LNCAP (cell line): ENCODE results near the gene MOXD1.

ENCODE experiments used
- TF ChIP-seq, protein P1 (sequence below): fragments of 450-650 bp; IDR thresholded peaks from 2 replicates; pipeline ENCODE4 v1.5.1; 2017; ENCODE audit warnings: mild to moderate bottlenecking

MOXD1 gene

DNA sequence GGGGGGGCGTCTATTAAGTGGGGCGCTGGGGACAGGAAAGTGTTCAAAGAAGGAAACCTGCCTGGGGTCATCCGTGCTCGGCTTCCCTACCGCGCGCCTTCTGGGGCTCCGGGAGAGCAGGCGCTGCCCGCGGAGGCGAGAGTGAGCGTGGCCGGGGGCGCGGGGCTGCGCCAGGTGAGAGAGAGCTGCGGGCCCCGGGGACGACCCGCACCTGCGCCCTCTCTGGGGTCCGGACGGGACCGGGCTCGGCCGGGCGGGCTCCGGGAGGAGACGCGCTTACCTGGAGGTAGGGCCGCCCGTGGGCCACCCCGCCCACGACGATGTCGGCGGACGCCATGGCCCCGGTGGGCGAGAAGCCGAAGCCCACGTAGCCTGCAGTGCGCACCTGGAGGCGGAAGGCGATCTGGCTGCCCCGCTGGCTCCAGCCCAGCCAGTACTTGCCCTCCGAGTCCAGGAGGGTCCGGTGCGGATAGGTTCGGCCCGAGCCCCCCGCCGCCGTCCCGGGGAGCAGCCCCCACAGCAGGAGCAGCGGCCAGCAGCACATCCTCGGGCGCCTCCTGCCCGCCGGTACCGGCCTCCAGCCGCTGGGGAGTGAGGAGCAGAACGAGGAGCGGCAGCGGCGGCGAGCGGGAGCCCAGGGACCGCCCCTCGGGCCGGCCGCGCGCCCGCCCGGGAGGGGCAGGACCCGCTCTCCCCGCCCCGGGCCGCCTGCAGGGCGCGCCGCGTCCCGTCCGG is at the start of gene MOXD1:
MOXD1 (minus strand) TSS at position 593 of the 735 bp plus-strand sequence; CDS start at position 544, 49 bp downstream.
- TF ChIP-seq, protein P1, sequence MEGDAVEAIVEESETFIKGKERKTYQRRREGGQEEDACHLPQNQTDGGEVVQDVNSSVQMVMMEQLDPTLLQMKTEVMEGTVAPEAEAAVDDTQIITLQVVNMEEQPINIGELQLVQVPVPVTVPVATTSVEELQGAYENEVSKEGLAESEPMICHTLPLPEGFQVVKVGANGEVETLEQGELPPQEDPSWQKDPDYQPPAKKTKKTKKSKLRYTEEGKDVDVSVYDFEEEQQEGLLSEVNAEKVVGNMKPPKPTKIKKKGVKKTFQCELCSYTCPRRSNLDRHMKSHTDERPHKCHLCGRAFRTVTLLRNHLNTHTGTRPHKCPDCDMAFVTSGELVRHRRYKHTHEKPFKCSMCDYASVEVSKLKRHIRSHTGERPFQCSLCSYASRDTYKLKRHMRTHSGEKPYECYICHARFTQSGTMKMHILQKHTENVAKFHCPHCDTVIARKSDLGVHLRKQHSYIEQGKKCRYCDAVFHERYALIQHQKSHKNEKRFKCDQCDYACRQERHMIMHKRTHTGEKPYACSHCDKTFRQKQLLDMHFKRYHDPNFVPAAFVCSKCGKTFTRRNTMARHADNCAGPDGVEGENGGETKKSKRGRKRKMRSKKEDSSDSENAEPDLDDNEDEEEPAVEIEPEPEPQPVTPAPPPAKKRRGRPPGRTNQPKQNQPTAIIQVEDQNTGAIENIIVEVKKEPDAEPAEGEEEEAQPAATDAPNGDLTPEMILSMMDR: no peak

DNA sequence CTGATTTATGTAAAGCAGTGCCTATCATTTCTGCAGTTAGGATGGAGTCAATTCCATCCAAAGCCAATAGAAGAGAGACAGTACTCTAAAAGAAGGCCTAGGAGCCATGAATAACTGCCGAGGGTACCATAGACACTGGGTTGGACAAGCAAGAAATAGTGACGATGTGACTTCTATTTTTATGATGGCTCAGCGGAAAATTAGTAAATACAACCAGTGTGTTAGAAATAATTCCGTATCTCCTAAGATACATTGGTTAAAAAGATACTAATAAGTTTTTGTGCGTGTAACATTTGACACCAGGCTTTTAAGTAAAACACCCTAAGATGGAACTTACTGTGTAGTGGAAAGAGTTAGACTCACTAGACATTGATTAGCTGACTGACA is 45.6 kb upstream of the MOXD1 start:
- TF ChIP-seq, protein P1: no peak

DNA sequence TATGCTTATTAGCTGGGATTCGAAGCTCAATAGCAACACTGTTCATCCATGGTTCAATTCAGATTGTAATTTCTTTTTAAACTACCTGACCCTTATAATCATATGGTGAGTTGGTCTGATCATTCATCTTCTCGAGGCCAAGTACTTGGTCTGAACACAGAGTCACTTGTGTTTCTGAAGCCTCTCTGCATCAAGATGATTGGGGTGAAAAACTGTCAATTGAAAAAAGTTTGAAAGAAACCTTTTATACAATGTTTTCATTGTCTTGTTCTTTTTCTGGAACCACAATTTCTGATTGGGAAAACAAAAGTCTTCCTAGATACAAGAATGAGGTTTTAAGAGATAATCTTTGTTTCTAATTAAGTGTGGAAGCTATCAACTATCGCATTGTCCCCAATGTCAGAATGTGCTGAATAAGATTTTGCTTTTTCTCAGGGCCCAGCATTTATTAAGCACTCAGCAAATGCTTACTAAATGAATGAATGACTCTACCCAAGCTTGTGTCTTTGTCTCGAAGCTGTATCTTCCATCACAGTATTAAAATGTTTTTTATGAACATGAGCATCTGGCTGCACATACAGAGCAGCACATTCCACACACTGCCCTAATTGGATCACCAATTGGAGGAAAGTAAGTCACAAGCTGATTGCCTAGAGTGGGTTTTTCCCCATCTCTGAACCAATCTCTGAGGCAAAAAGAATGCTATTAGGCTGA is 45.0 kb upstream of the MOXD1 start:
- TF ChIP-seq, protein P1: no peak

DNA sequence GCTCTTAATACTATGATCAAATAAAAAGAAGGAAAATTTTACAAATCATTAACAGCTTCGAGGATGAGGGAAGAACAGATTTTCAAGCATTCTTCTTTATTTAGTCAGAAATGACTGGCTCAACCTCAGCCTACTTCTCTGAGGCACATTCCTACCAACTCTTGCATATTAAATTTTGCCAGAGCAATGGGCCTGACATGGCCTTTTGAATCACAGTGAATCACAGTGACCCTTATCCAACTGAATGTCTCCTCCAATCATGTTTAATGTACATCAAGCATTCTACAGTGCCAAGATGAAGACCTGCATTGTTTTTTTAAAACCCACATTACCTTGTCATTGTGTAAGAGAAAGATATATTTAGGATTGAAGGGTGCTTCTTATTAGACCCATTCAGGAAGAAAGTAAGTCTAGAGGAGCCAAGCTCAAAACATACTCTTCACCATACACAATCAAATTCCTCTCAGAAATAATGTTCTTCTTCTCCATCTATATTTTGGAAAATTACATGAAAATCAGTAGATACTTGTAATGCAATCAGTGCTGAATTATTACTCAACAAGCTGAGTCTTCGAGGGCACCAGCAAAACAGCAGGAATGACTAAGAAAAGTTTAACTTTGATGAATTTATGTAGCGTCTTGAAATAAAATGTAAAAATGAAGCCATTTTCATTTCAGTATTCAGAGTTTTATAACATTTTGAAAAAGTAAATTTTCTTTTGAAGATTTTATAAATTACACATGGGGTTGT is 44.1 kb upstream of the MOXD1 start:
- TF ChIP-seq, protein P1: no peak

DNA sequence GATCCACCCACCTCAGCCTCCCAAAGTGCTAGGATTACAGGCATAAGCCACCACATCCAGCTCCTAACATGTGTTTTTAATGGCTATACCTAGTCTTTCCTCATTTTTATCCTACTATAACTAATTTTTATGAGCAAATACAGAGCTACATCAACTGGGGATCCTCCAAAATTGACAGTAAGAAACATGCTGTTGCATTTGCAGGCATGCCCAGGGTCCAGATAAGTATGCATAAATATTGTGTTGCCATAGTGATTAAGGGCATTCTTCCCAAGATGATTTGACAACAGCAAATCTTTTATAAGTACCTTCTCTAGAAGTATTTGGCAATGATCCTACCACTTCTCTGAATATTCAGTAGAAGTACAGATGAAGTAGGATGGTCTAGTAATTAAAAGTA is 41.9 kb upstream of the MOXD1 start:
- TF ChIP-seq, protein P1: no peak

DNA sequence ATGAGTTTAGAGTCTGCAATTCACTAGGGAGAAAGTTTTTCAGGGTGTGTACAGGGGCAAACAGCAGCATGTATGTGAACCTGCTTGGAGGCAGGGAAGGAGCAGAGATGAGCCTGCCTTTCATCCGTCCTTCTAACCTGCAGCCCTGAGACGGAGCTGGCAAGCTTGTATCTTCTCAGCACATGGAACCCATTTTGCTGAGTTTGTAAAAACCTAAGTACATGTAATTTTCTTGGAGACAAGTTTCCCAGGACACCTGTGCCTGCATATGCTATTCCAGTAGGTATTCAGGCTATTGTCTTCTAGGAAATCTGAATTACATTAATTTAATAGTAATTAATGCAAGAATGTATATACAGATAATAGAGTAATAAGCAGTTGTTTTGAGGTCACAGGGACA is 28.8 kb upstream of the MOXD1 start:
- TF ChIP-seq, protein P1: no peak

DNA sequence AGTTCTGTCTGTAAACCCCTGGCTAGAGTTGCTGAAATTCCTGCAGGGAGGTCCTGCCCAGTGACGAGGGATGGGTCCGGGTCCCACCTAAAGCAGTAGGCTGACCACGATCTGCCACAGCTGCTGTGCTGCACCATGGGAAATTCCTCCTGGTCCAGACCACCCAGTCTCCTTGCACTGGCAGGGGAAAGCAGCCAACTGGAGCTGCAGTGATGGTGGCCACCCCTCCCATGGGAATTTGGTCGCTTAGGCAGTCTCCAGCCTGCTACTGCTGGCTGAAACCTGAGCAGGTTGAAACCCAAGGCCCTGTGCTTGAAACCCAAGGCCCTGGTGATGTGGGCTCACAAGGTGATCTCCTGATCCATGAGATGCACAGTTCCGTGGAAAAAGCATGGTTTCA is 23.9 kb upstream of the MOXD1 start:
- TF ChIP-seq, protein P1: no peak
